Smooth muscle cell (in vitro differentiated cells): Measurements from ENCODE around the gene SNX10. TPM values are rescaled to one million over a fixed set of nuclear protein-coding genes. Genes with fewer than 3 reads are reported as not detected.

Experiments
- DNase-seq: peaks from one replicate; lab custom pipeline; 2025; ENCODE audit not compliant: unreplicated experiment; lab: John Stamatoyannopoulos, UW
- H2AFZ ChIP-seq: fragments of 200-600 bp; sonication (generic); 2 replicates; pipeline ENCODE4 v1.6.0; 2016; ENCODE audit warnings: antibody characterized with exemption, low read depth, mild to moderate bottlenecking
- H3F3A ChIP-seq: fragments of 200-600 bp; sonication (generic); 2 replicates; pipeline ENCODE4 v1.6.0; 2017; ENCODE audit warnings: antibody characterized with exemption, low read depth
- H3K27ac ChIP-seq: fragments of 200-600 bp; sonication (generic); 2 replicates; pipeline ENCODE4 v1.5.1; 2016; ENCODE audit warnings: low read depth, mild to moderate bottlenecking
- H3K27me3 ChIP-seq: fragments of 200-600 bp; sonication (generic); 2 replicates; pipeline ENCODE4 v1.6.1; 2016; ENCODE audit warnings: low read depth, mild to moderate bottlenecking
- H3K36me3 ChIP-seq: fragments of 200-600 bp; sonication (generic); 2 replicates; pipeline ENCODE4 v1.5.1; 2016; ENCODE audit warnings: low read depth
- H3K4me1 ChIP-seq: fragments of 200-600 bp; sonication (generic); 2 replicates; pipeline ENCODE4 v1.5.1; 2016; ENCODE audit warnings: low read depth
- H3K4me2 ChIP-seq: fragments of 200-600 bp; sonication (generic); 2 replicates; pipeline ENCODE4 v1.6.0; 2016; ENCODE audit warnings: mild to moderate bottlenecking
- H3K4me3 ChIP-seq: fragments of 200-600 bp; sonication (generic); 2 replicates; pipeline ENCODE4 v1.5.1; 2016; ENCODE audit warnings: mild to moderate bottlenecking
- H3K79me2 ChIP-seq: fragments of 200-600 bp; sonication (generic); 2 replicates; pipeline ENCODE4 v1.6.0; 2016; ENCODE audit warnings: low read depth, mild to moderate bottlenecking
- H3K9ac ChIP-seq: fragments of 200-600 bp; sonication (generic); 2 replicates; pipeline ENCODE4 v1.6.0; 2016; ENCODE audit warnings: low read depth
- H3K9me3 ChIP-seq: fragments of 200-600 bp; sonication (generic); replicated peaks from 2 replicates; pipeline ENCODE4 v1.5.1; 2016; ENCODE audit warnings: low read depth
- H4K20me1 ChIP-seq: fragments of 200-600 bp; sonication (generic); 2 replicates; pipeline ENCODE4 v1.6.0; 2016; ENCODE audit warnings: low read depth
- WGBS: methylation state at CpG from one replicate; pipeline ENCODE4 v1.1.7; 2016; ENCODE audit warnings: low lambda C conversion rate; 5-methylcytosine and 5-hydroxymethylcytosine counted together
- polyA plus RNA-seq: library from polyadenylated mRNA; unstranded; fragments of >200 nt; fragmentation: Nextera tagmentation; extraction: Ambion mirVana; gene quantifications from 2 replicates; pipeline ENCODE4 v1.2.1, GENCODE V29; 2016
- total RNA-seq: library from RNA; depleted of rRNA; stranded (reverse); fragments of >200 nt; gene quantifications from 2 replicates; pipeline ENCODE4 v1.2.3, GENCODE V29; 2014
- TF ChIP-seq, protein P1 (sequence below): fragments of 200-600 bp; sonication (generic); IDR thresholded peaks from 2 replicates; pipeline ENCODE4 v1.5.1; 2017; ENCODE audit warnings: borderline replicate concordance, mild to moderate bottlenecking, antibody characterized with exemption; ENCODE audit not compliant: insufficient read depth, poor library complexity, severe bottlenecking

SNX10 gene
- total and polyA plus RNA-seq, 2 experiments from 2014 or later, result 1.1 to 2.2 TPM

DNA sequence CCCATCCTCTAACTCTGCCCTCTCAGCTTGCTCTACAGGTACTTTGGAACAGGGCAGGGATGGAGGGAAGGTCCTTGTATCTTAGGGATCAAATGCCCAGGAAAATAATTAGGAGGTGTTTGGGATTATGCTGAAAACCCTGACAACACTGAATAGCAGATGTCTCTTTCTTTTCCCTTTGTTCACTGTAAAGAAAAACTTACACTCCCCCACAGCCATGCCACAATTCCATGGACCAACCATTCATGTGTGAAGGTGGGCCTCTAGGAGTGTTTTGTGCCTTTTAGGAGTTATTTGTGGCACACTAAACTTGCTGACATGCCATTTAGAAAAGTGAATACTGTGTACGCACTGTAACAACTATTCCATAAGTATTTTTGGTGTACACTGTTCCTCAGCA lies 108.1 kb downstream of the SNX10 start:
- TF ChIP-seq, protein P1, sequence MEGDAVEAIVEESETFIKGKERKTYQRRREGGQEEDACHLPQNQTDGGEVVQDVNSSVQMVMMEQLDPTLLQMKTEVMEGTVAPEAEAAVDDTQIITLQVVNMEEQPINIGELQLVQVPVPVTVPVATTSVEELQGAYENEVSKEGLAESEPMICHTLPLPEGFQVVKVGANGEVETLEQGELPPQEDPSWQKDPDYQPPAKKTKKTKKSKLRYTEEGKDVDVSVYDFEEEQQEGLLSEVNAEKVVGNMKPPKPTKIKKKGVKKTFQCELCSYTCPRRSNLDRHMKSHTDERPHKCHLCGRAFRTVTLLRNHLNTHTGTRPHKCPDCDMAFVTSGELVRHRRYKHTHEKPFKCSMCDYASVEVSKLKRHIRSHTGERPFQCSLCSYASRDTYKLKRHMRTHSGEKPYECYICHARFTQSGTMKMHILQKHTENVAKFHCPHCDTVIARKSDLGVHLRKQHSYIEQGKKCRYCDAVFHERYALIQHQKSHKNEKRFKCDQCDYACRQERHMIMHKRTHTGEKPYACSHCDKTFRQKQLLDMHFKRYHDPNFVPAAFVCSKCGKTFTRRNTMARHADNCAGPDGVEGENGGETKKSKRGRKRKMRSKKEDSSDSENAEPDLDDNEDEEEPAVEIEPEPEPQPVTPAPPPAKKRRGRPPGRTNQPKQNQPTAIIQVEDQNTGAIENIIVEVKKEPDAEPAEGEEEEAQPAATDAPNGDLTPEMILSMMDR, result no peak
- Histone ChIP-seq H3F3A (peaks cover 18% of the 10 kb centered on the region), H2AFZ (no peak overlapping the region), H3K79me2 (no peaks in the 10 kb centered on the region), H3K9me3 (no peaks in the 10 kb centered on the region), H3K4me3 (peak overlapping the region; percentile 57), H3K9ac (no peak overlapping the region), H4K20me1 (no peaks in the 10 kb centered on the region), H3K27ac (no peak overlapping the region), H3K4me1 (peaks cover 23% of the 10 kb centered on the region), H3K4me2 (peak overlapping the region; percentile 86), H3K36me3 (no peaks in the 10 kb centered on the region), H3K27me3 (no peaks in the 10 kb centered on the region)
- DNase-seq, result no peak
- 89% methylated on average over 1 of the region's 1 CpG for WGBS

DNA sequence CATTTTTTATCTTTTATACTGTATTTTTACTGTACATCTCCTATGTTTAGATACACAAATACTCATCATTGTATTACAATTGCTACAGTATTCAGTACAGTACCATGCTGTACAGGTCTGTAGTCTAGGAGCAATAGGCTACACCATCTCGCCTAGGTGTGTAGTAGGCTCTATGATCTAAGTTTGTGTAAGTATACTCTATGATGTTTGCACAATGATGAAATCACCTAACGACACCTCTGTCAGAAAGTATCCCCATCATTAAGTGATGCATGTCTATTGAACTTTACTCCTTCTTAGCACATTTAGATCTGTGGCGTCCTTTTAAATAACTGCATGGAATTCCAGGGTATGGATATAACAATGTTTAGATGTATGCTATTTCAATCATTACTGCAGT lies 112.0 kb downstream of the SNX10 start:
- Histone ChIP-seq H3K27me3 (no peaks in the 10 kb centered on the region), H3K4me2 (no peak overlapping the region), H3K79me2 (no peaks in the 10 kb centered on the region), H4K20me1 (no peaks in the 10 kb centered on the region), H3K4me1 (peaks cover 12% of the 10 kb centered on the region), H3F3A (peaks cover 11% of the 10 kb centered on the region), H2AFZ (no peak overlapping the region), H3K27ac (no peak overlapping the region), H3K9me3 (peaks cover 4% of the 10 kb centered on the region), H3K9ac (no peak overlapping the region), H3K4me3 (no peak overlapping the region), H3K36me3 (no peaks in the 10 kb centered on the region)
- TF ChIP-seq, protein P1, result no peak
- 98% methylated on average over 3 of the region's 3 CpGs for WGBS
- no peak for DNase-seq

DNA sequence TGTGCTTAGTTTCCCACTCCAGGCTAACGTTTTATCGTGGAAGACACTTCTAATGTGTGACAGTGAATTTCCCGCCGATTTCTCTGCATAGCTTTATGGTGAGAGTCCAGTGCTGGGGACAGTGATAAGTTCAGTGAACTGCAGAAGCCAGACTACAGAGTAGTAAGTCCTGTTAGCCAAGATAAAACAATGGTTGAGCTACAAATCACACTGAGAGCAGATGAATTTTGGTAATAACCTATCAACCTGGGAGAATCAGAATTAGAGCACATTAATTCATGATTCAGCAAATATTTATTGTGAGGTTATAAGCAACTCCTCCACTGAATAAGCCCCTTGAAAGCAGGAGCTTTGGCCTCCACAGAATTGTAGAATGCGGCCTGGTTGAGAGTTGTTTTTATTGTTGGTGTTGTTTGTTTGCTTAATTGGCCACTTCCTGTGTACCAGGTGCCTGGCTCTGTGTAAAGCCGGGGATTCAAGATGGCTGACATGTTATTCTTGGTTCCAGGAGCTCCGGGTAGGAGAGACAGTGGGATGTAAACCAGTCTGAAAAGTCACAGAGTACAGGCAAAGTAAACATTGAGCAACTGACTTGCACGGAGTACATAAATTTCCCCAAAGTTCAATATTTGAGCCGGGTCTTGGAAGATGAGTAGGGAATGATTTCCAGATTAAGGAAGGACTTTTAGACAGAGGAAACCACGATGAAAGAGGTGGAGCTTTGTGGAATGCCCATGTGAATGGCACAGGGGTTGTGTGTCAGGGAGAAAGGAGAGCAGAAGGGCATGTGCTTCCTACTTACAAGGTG lies 112.7 kb downstream of the SNX10 start:
- H2AFZ ChIP-seq, result no peak overlapping the region
- peaks cover 6% of the 10 kb centered on the region for H3K4me1 ChIP-seq
- no peak overlapping the region for H3K4me2 ChIP-seq
- no peaks in the 10 kb centered on the region for H3K36me3 ChIP-seq
- TF ChIP-seq, protein P1, result no peak
- no peaks in the 10 kb centered on the region for H3K27me3 ChIP-seq
- no peak overlapping the region for H3K27ac ChIP-seq
- H3K79me2 ChIP-seq, result no peaks in the 10 kb centered on the region
- no peak overlapping the region for H3K9ac ChIP-seq
- no peak overlapping the region for H3K4me3 ChIP-seq
- WGBS, result 63% methylated on average over 10 of the region's 10 CpGs
- H4K20me1 ChIP-seq, result no peaks in the 10 kb centered on the region
- peaks cover 8% of the 10 kb centered on the region for H3F3A ChIP-seq
- no peak for DNase-seq
- H3K9me3 ChIP-seq, result peaks cover 4% of the 10 kb centered on the region

DNA sequence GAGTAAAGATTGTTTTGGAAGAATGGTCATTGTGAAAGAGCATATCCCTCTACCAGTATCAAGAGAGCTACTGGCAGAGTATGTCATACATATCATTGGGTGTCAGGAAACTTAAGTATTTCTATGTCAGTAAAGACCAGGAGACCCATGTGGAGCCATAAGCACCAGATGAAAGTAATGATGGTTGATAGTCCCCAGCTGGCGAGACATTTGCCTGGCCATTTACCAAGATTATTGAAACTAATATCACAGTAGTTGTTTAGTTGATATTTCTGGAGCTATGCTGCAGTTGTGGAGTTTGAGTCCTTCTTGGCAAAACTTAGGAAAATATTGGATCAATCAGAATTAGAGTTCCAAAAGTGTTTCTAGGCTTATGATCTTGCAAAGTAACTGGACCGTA lies 114.8 kb downstream of the SNX10 start:
- WGBS, result 100% methylated on average over 2 of the region's 2 CpGs
- Histone ChIP-seq H3K9ac (no peak overlapping the region), H3K27me3 (no peaks in the 10 kb centered on the region), H3K79me2 (no peaks in the 10 kb centered on the region), H3K4me3 (no peak overlapping the region), H2AFZ (no peak overlapping the region), H4K20me1 (no peaks in the 10 kb centered on the region), H3K9me3 (peaks cover 4% of the 10 kb centered on the region), H3K4me2 (no peak overlapping the region), H3K27ac (no peak overlapping the region), H3F3A (no peaks in the 10 kb centered on the region), H3K36me3 (no peaks in the 10 kb centered on the region), H3K4me1 (no peaks in the 10 kb centered on the region)
- no peak for DNase-seq
- TF ChIP-seq, protein P1, result no peak
